H1 (cell line): ENCODE measurements around the gene SESN2. TPM values are rescaled to one million over a fixed set of nuclear protein-coding genes. Genes with fewer than 3 reads are reported as not detected.

Experiments
- CTCF ChIA-PET: fragments of 300-600 bp; sonication (Branson Sonifier 250); formaldehyde crosslinking; loops from one replicate; lab custom pipeline; 2021; ENCODE audit not compliant: partially characterized antibody; lab: Charles Lee
- POLR2A ChIA-PET: fragments of 300-600 bp; sonication (Branson Sonifier 250); formaldehyde crosslinking; loops from one replicate; lab custom pipeline; 2021; ENCODE audit warnings: inconsistent platforms; ENCODE audit not compliant: partially characterized antibody; lab: Charles Lee
- DNase-seq, 2 experiments: peaks; one replicate each; pipeline versions ENCODE4 v3.0.0 to v3.0.0-alpha.2; 2010 to 2022; ENCODE audit warnings: low spot score in 2 of 2, low read depth in 1 of 2, mixed read lengths in 1 of 2
- FAIRE-seq: peaks from 2 replicates; lab custom pipeline; 2011; peaks lifted over from hg19 to GRCh38; lab: Jason Lieb, UNC
- H2AFZ ChIP-seq: 2 replicates; pipeline ENCODE4 v1.8.1; 2012; ENCODE audit warnings: low read length, inconsistent platforms
- H2AK5ac ChIP-seq: 2 replicates; pipeline ENCODE4 v1.6.1; 2013; ENCODE audit warnings: low read depth, low read length
- H2BK120ac ChIP-seq: replicated peaks from 2 replicates; pipeline ENCODE3; 2013; ENCODE audit warnings: low read depth, low read length, inconsistent platforms
- H2BK12ac ChIP-seq: 2 replicates; pipeline ENCODE4 v1.6.1; 2013; ENCODE audit warnings: low read depth, low read length
- H2BK15ac ChIP-seq: 2 replicates; pipeline ENCODE4 v1.6.1; 2013; ENCODE audit warnings: low read length
- H2BK20ac ChIP-seq: 2 replicates; pipeline ENCODE4 v1.6.1; 2013; ENCODE audit warnings: low read length
- H2BK5ac ChIP-seq: 2 replicates; pipeline ENCODE4 v1.6.1; 2013; ENCODE audit warnings: low read depth, low read length
- H3K14ac ChIP-seq: 2 replicates; pipeline ENCODE4 v1.6.1; 2013; ENCODE audit warnings: inconsistent platforms; ENCODE audit not compliant: insufficient read length
- H3K18ac ChIP-seq: 2 replicates; pipeline ENCODE4 v1.6.1; 2013; ENCODE audit warnings: low read length; ENCODE audit errors: extremely low read depth
- H3K23ac ChIP-seq: 2 replicates; pipeline ENCODE4 v1.6.1; 2013; ENCODE audit warnings: inconsistent platforms; ENCODE audit not compliant: insufficient read length
- H3K23me2 ChIP-seq: 2 replicates; pipeline ENCODE4 v1.6.1; 2013; ENCODE audit warnings: low read depth, low read length
- H3K27ac ChIP-seq: 2 replicates; pipeline ENCODE4 v1.6.1; 2011; ENCODE audit warnings: low read depth, low read length, inconsistent platforms
- H3K27me3 ChIP-seq, 4 experiments: replicated peaks in 1 of 4; 1 replicate in 1 of 4; 2 replicates in 3 of 4; pipeline versions ENCODE4 v1.6.1 to v1.8.1; 2011 to 2013; ENCODE audit warnings: low read length in 3 of 4, mild to moderate bottlenecking in 3 of 4, inconsistent platforms in 2 of 4, mixed read lengths in 2 of 4, moderate library complexity in 1 of 4; ENCODE audit not compliant: control insufficient read depth in 3 of 4, insufficient read depth in 3 of 4; ENCODE audit errors: extremely low read depth in 1 of 4
- H3K36me3 ChIP-seq, 4 experiments: 2 replicates each; pipeline versions ENCODE4 v1.6.1 to v1.8.1; 2011 to 2013; ENCODE audit warnings: mild to moderate bottlenecking in 4 of 4, low read length in 3 of 4, moderate library complexity in 2 of 4, control low read depth in 1 of 4, inconsistent platforms in 1 of 4; ENCODE audit not compliant: insufficient read depth in 4 of 4, control insufficient read depth in 2 of 4
- H3K4ac ChIP-seq: replicated peaks from 2 replicates; pipeline ENCODE3; 2013; ENCODE audit warnings: low read length, low read depth, mixed read lengths, inconsistent platforms; ENCODE audit not compliant: insufficient read length
- H3K4me1 ChIP-seq, 4 experiments: replicated peaks in 1 of 4; 1 replicate in 1 of 4; 2 replicates in 3 of 4; pipeline versions ENCODE4 v1.6.1 to v1.8.1; 2011 to 2013; ENCODE audit warnings: low read length in 3 of 4, inconsistent platforms in 2 of 4, mixed read lengths in 1 of 4; ENCODE audit not compliant: insufficient read depth in 4 of 4, control insufficient read depth in 3 of 4
- H3K4me2 ChIP-seq, 2 experiments: 2 replicates each; pipeline versions ENCODE4 v1.6.1 to v1.8.1; 2011 to 2013; ENCODE audit warnings: low read depth in 2 of 2, low read length in 2 of 2, control low read depth in 1 of 2, inconsistent platforms in 1 of 2, mild to moderate bottlenecking in 1 of 2; ENCODE audit not compliant: insufficient read depth in 1 of 2
- H3K4me3 ChIP-seq, 4 experiments: fragments of 200-600, 300-600 bp in 1 of 4; sonication (generic), shearing (Covaris generic), sonication (Bioruptor Twin) in 1 of 4; 2 replicates each; pipeline versions ENCODE4 v1.5.1 to v1.8.1; 2011 to 2016; ENCODE audit warnings: low read length in 4 of 4, low read depth in 3 of 4, control low read depth in 2 of 4, inconsistent platforms in 2 of 4, mild to moderate bottlenecking in 2 of 4, mixed read lengths in 1 of 4, moderate library complexity in 1 of 4; ENCODE audit not compliant: insufficient read depth in 2 of 4; ENCODE audit errors: extremely low read depth in 1 of 4
- H3K56ac ChIP-seq: replicated peaks from 2 replicates; pipeline ENCODE3; 2013; ENCODE audit warnings: low read depth, mild to moderate bottlenecking, mixed read lengths, low read length, inconsistent platforms; ENCODE audit not compliant: insufficient read length
- H3K79me1 ChIP-seq: 2 replicates; pipeline ENCODE4 v1.6.1; 2013; ENCODE audit warnings: low read depth, low read length, control low read depth
- H3K79me2 ChIP-seq, 2 experiments: 2 replicates each; pipeline versions ENCODE4 v1.6.1 to v1.8.1; 2012 to 2013; ENCODE audit warnings: low read length in 2 of 2, mild to moderate bottlenecking in 2 of 2, inconsistent platforms in 1 of 2; ENCODE audit not compliant: insufficient read depth in 2 of 2, control insufficient read depth in 1 of 2
- H3K9ac ChIP-seq, 4 experiments: replicated peaks in 1 of 4; 1 replicate in 1 of 4; 2 replicates in 3 of 4; pipeline versions ENCODE4 v1.6.1 to v1.8.1; 2011 to 2013; ENCODE audit warnings: low read depth in 3 of 4, low read length in 3 of 4, control low read depth in 2 of 4, mild to moderate bottlenecking in 2 of 4, moderate library complexity in 2 of 4, inconsistent platforms in 1 of 4; ENCODE audit errors: extremely low read depth in 1 of 4
- H3K9me3 ChIP-seq, 2 experiments: 2 replicates each; pipeline versions ENCODE4 v1.6.1 to v1.8.1; 2012 to 2013; ENCODE audit warnings: mild to moderate bottlenecking in 2 of 2, moderate library complexity in 2 of 2, control low read depth in 1 of 2, inconsistent platforms in 1 of 2, low read depth in 1 of 2, low read length in 1 of 2, mixed read lengths in 1 of 2; ENCODE audit not compliant: insufficient read depth in 2 of 2
- H4K20me1 ChIP-seq, 2 experiments: replicated peaks in 1 of 2; 2 replicates each; pipeline versions ENCODE3 to v1.8.1; 2011 to 2013; ENCODE audit warnings: inconsistent platforms in 2 of 2, low read length in 2 of 2, mild to moderate bottlenecking in 1 of 2; ENCODE audit not compliant: insufficient read depth in 2 of 2, control insufficient read depth in 1 of 2
- H4K5ac ChIP-seq: 2 replicates; pipeline ENCODE4 v1.6.1; 2013; ENCODE audit warnings: low read length, low read depth, mixed read lengths, inconsistent platforms; ENCODE audit not compliant: insufficient read length
- H4K8ac ChIP-seq: 2 replicates; pipeline ENCODE4 v1.8.0; 2013; ENCODE audit warnings: mild to moderate bottlenecking, moderate library complexity, low read length, inconsistent platforms; ENCODE audit not compliant: insufficient read depth; ENCODE audit errors: extremely low read depth
- H4K91ac ChIP-seq: replicated peaks from 2 replicates; pipeline ENCODE3; 2013; ENCODE audit warnings: low read length, mixed read lengths, inconsistent platforms; ENCODE audit not compliant: insufficient read length
- CBX5 ChIP-seq: fragments of 300-800, 300-1000 bp; sonication (generic); IDR thresholded peaks from 2 replicates; pipeline ENCODE4 v1.7.1; 2016; ENCODE audit warnings: antibody characterized with exemption, low read length, low read depth
- CEBPB ChIP-seq: IDR thresholded peaks from 2 replicates; pipeline ENCODE4 v1.6.1; 2012; ENCODE audit warnings: low read depth, low read length
- CHD2 ChIP-seq: IDR thresholded peaks from 2 replicates; pipeline ENCODE4 v1.6.1; 2012; ENCODE audit warnings: low read length, improper control_type of control experiment
- CREB1 ChIP-seq: IDR thresholded peaks from 2 replicates; pipeline ENCODE4 v1.6.1; 2012; ENCODE audit warnings: inconsistent platforms
- EGR1 ChIP-seq: IDR thresholded peaks from 2 replicates; pipeline ENCODE4 v1.6.1; 2011; ENCODE audit warnings: low read depth, low read length, borderline replicate concordance
- HDAC6 ChIP-seq: IDR thresholded peaks from one replicate; pipeline ENCODE4 v1.7.1; 2012; ENCODE audit warnings: low read depth, mild to moderate bottlenecking, inconsistent platforms, low read length, moderate library complexity
- JUND ChIP-seq: IDR thresholded peaks from 2 replicates; pipeline ENCODE4 v1.6.1; 2011; ENCODE audit warnings: mild to moderate bottlenecking, improper control_type of control experiment, low read length
- KDM5A ChIP-seq: fragments of 200-600 bp; IDR thresholded peaks from 2 replicates; pipeline ENCODE4 v1.7.1; 2012; ENCODE audit warnings: mild to moderate bottlenecking, low read length, inconsistent platforms, mixed read lengths
- POLR2A ChIP-seq, 2 experiments: IDR thresholded peaks; 1 replicate in 1 of 2; 2 replicates in 1 of 2; pipeline ENCODE4 v1.6.1; 2011; ENCODE audit warnings: low read depth in 2 of 2, low read length in 2 of 2, mild to moderate bottlenecking in 2 of 2; ENCODE audit errors: control extremely low read depth in 1 of 2
- RAD21 ChIP-seq, 2 experiments: IDR thresholded peaks in 1 of 2; conservative IDR thresholded peaks in 1 of 2; 2 replicates each; pipeline ENCODE4 v1.6.1; 2011; ENCODE audit warnings: low read depth in 2 of 2, low read length in 2 of 2, improper control_type of control experiment in 1 of 2, inconsistent platforms in 1 of 2, mild to moderate bottlenecking in 1 of 2, moderate library complexity in 1 of 2
- RBBP5 ChIP-seq: IDR thresholded peaks from 2 replicates; pipeline ENCODE4 v1.7.1; 2012; ENCODE audit warnings: low read depth, mild to moderate bottlenecking, inconsistent platforms, low read length, moderate library complexity, borderline replicate concordance
- SAP30 ChIP-seq: fragments of 300-600 bp; sonication (generic); IDR thresholded peaks from 2 replicates; pipeline ENCODE4 v1.7.1; 2012; ENCODE audit warnings: low read length, moderate library complexity, mild to moderate bottlenecking, inconsistent platforms; ENCODE audit not compliant: insufficient read depth, insufficient replicate concordance
- SP2 ChIP-seq: IDR thresholded peaks from 2 replicates; pipeline ENCODE4 v1.6.1; 2012; ENCODE audit warnings: mild to moderate bottlenecking, low read length, inconsistent platforms
- SP4 ChIP-seq: IDR thresholded peaks from 2 replicates; pipeline ENCODE4 v1.6.1; 2012; ENCODE audit warnings: low read length, inconsistent platforms
- TBP ChIP-seq: IDR thresholded peaks from 2 replicates; pipeline ENCODE4 v1.6.1; 2011; ENCODE audit warnings: low read depth, low read length, improper control_type of control experiment
- WGBS, 2 experiments: shearing (Covaris generic) in 1 of 2; methylation state at CpG; one replicate each; pipeline versions ENCODE4 v1.1.6 to v1.1.7; 2013 to 2015; ENCODE audit warnings: low lambda C conversion rate in 2 of 2, mixed read lengths in 2 of 2, inconsistent platforms in 1 of 2, low coverage in 1 of 2, missing lambda C conversion rate in 1 of 2; ENCODE audit not compliant: insufficient replicate concordance in 2 of 2, insufficient coverage in 1 of 2, insufficient read length in 1 of 2; ENCODE audit errors: extremely low coverage in 1 of 2, missing lambda C conversion rate in 1 of 2; 5-methylcytosine and 5-hydroxymethylcytosine counted together
- polyA plus RNA-seq, 7 experiments: library from polyadenylated mRNA; depleted of rRNA in 3 of 7; stranded (reverse) in 5 of 7; unstranded in 2 of 7; fragments of >200 nt in 5 of 7; fragments of 200-250 nt in 2 of 7; gene quantifications; 1 replicate in 5 of 7; 2 replicates in 1 of 7; 4 replicates in 1 of 7; pipeline versions ENCODE4 v1.2.1 to v1.2.3, GENCODE V29; 2011 to 2013; ENCODE audit warnings: missing spikeins in 2 of 7, mixed read lengths in 2 of 7
- total RNA-seq: library from RNA; stranded (reverse); fragmentation: NEBNext Ultra II Directional; extraction: Animal tissue kit (Norgen Biotek cat#: 25700); gene quantifications from 2 replicates; pipeline ENCODE4 v1.2.1, GENCODE V29; 2021

Gene SESN2
- total and polyA plus RNA-seq, 2 of the 8 experiments (the other 6 are each of a cell fraction or from before 2014, with no cell fraction given) = 25.1 to 33.0 TPM

DNA sequence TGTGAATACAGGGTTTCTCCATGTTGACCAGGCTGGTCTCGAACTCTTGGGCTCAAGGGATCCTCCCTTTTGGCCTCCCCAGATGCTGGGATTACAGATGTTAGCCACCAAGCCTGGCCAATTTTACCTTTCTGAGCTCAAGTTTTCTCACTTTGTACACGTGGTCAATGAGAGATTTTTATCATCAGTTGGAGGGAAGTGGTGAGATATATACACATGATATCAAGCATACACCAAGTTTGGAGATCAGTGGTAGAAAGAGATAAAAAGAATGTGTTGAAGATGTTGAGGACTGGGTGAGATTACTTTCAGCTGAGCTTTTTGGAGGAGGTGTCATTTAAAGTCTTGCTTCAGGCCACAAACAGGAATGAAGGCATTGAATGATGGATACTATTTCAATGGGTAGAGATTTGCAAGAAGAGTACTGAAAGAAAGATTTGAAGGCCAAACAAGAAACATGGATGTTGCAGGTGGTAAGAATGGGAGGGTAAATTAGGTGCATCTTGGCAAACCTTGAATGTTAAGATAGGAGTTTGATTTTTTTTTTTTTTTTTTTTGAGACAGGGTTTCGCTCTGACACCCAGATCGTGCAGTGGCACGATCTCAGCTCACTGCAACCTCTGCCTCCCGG is 3.0 kb upstream of the SESN2 start:
- peaks cover 2 to 10% (median 6%) of the 10 kb centered on the region in 4 experiments; a peak in 5 of 7 replicates for H3K4me1 ChIP-seq
- H3K79me1 ChIP-seq = peaks cover 6% of the 10 kb centered on the region
- no peak overlapping the region for H3K18ac ChIP-seq
- no peak overlapping the region for H4K8ac ChIP-seq
- H4K91ac ChIP-seq = no peak overlapping the region
- H3K56ac ChIP-seq = no peak overlapping the region
- no peak overlapping the region for H3K27ac ChIP-seq
- H2BK20ac ChIP-seq = no peak overlapping the region
- no peak overlapping the region for H3K4me3 ChIP-seq
- H3K4ac ChIP-seq = no peak overlapping the region
- no peak overlapping the region for H2BK15ac ChIP-seq
- CTCF ChIA-PET = interaction anchor here (0.5 to 5.2 kb wide), 5 partner anchors 8 to 1153 kb away, joined by 3 to 56 read pairs (median 3); no protein-coding TSS in a partner anchor
- POLR2A ChIA-PET = interaction anchor here (1.8 to 19.5 kb wide), 5 partner anchors 9 to 254 kb away, joined by 6 to 324 read pairs (median 116); partner anchors contain the start of genes ATP5IF1 and DNAJC8
- peaks cover 12 to 13% of the 10 kb centered on the region in 2 experiments for H3K79me2 ChIP-seq
- FAIRE-seq (no peak), DNase-seq (no peak)
- no peak overlapping the region for H4K5ac ChIP-seq
- no peak overlapping the region for H2BK12ac ChIP-seq
- H2AFZ ChIP-seq = no peak overlapping the region
- no peaks in the 10 kb centered on the region for H3K9me3 ChIP-seq
- 96% methylated on average over 5 of the region's 6 CpGs; no CpG with 5 or more reads in 1 of the 2 experiments for WGBS, 2 experiments
- H3K23ac ChIP-seq = no peak overlapping the region
- peaks cover 0 to 4% (median 0%) of the 10 kb centered on the region in 4 experiments; a peak in 2 of 8 replicates for H3K36me3 ChIP-seq
- no peak overlapping the region for H2AK5ac ChIP-seq
- H3K9ac ChIP-seq = no peak overlapping the region
- H3K14ac ChIP-seq = no peak overlapping the region
- H3K23me2 ChIP-seq = peaks cover 12% of the 10 kb centered on the region
- H3K4me2 ChIP-seq = no peak overlapping the region
- no peak overlapping the region for H2BK120ac ChIP-seq
- peaks cover 6 to 8% of the 10 kb centered on the region in 2 experiments for H4K20me1 ChIP-seq
- H3K27me3 ChIP-seq = no peaks in the 10 kb centered on the region
- no peak overlapping the region for H2BK5ac ChIP-seq
- TF ChIP-seq CBX5 (no peak), KDM5A (no peak), JUND (no peak), CEBPB (no peak), SAP30 (no peak), SP2 (no peak), POLR2A (IDR thresholded peaks at IDR 0.05; ENCODE audit: control extremely low read depth in 1 of 2, low read depth in 2 of 2, low read length in 2 of 2) (no peak), RBBP5 (no peak), RAD21 (IDR thresholded peaks at IDR 0.05 in 1 of 2, conservative IDR thresholded peaks at IDR 0.05 in 1 of 2; ENCODE audit: low read depth in 2 of 2, low read length in 2 of 2) (no peak), CREB1 (no peak), TBP (no peak), CHD2 (no peak), SP4 (no peak), EGR1 (no peak), HDAC6 (no peak)
